CD14-positive monocyte (primary cell): Measurements from ENCODE around the gene USPL1. TPM values are rescaled to one million over a fixed set of nuclear protein-coding genes. Genes with fewer than 3 reads are reported as not detected.

Experiments used
- DNase-seq, 3 donors: peaks; one replicate each; pipeline ENCODE4 v3.0.0-alpha.2; 2011 to 2022
- H2AFZ ChIP-seq: 2 replicates; pipeline ENCODE4 v1.6.0; 2012; ENCODE audit warnings: mild to moderate bottlenecking, low read depth, low read length, inconsistent platforms; ENCODE audit not compliant: insufficient read depth, poor library complexity, severe bottlenecking
- H3K27ac ChIP-seq, 2 donors: 1 replicate in 1 of 2; 2 replicates in 1 of 2; pipeline ENCODE4 v1.5.1; 2012 to 2013; ENCODE audit warnings: low read length in 2 of 2, control low read depth in 1 of 2, inconsistent platforms in 1 of 2, low read depth in 1 of 2, mild to moderate bottlenecking in 1 of 2
- H3K27me3 ChIP-seq, 2 donors: one replicate each; pipeline versions ENCODE4 v1.6.0 to v1.6.1; 2011 to 2013; ENCODE audit warnings: low read length in 2 of 2; ENCODE audit not compliant: control insufficient read depth in 2 of 2, insufficient read depth in 2 of 2
- H3K36me3 ChIP-seq, 2 donors: replicated peaks in 1 of 2; 1 replicate in 1 of 2; 2 replicates in 1 of 2; pipeline versions ENCODE4 v1.5.1 to v1.6.1; 2012 to 2013; ENCODE audit warnings: low read length in 2 of 2, control low read depth in 1 of 2, inconsistent platforms in 1 of 2, mild to moderate bottlenecking in 1 of 2; ENCODE audit not compliant: insufficient read depth in 2 of 2, control insufficient read depth in 1 of 2
- H3K4me1 ChIP-seq, 2 donors: 1 replicate in 1 of 2; 2 replicates in 1 of 2; pipeline versions ENCODE4 v1.5.1 to v1.6.1; 2012 to 2013; ENCODE audit warnings: low read length in 2 of 2, control low read depth in 1 of 2, inconsistent platforms in 1 of 2, mild to moderate bottlenecking in 1 of 2, moderate library complexity in 1 of 2; ENCODE audit not compliant: insufficient read depth in 2 of 2, control insufficient read depth in 1 of 2
- H3K4me2 ChIP-seq: replicated peaks from 2 replicates; pipeline ENCODE3; 2012; ENCODE audit warnings: low read length, moderate library complexity, mild to moderate bottlenecking; ENCODE audit not compliant: poor library complexity, severe bottlenecking; ENCODE audit errors: extremely low read depth
- H3K4me3 ChIP-seq, 3 experiments: fragments of 200-600 bp in 1 of 3; sonication (generic) in 1 of 3; replicated peaks in 1 of 3; 1 replicate in 2 of 3; 2 replicates in 1 of 3; pipeline ENCODE4 v1.5.1; 2011 to 2013; ENCODE audit warnings: low read length in 3 of 3, mild to moderate bottlenecking in 3 of 3, control low read depth in 2 of 3, low read depth in 2 of 3, inconsistent platforms in 1 of 3, moderate library complexity in 1 of 3
- H3K79me2 ChIP-seq: 2 replicates; pipeline ENCODE4 v1.6.0; 2012; ENCODE audit warnings: mild to moderate bottlenecking, control low read depth, inconsistent platforms, low read length, moderate library complexity; ENCODE audit not compliant: insufficient read depth
- H3K9ac ChIP-seq: 2 replicates; pipeline ENCODE4 v1.6.0; 2017; ENCODE audit warnings: low read length, mild to moderate bottlenecking; ENCODE audit not compliant: insufficient read depth, poor library complexity, severe bottlenecking
- H3K9me3 ChIP-seq, 2 donors: replicated peaks in 1 of 2; 1 replicate in 1 of 2; 2 replicates in 1 of 2; pipeline versions ENCODE4 v1.5.1 to v1.6.1; 2012 to 2013; ENCODE audit warnings: low read length in 2 of 2, control low read depth in 1 of 2; ENCODE audit not compliant: control insufficient read depth in 1 of 2, insufficient read depth in 1 of 2
- H4K20me1 ChIP-seq: 2 replicates; pipeline ENCODE4 v1.6.0; 2012; ENCODE audit warnings: mild to moderate bottlenecking, low read length, control low read depth, moderate library complexity; ENCODE audit not compliant: insufficient read depth
- H3K27ac Mint-ChIP-seq, 7 donors: one replicate each; pipeline ENCODE4 v1.8.0; 2020; ENCODE audit warnings: mild to moderate bottlenecking in 7 of 7, mixed read lengths in 7 of 7, moderate library complexity in 6 of 7, inconsistent platforms in 2 of 7
- H3K27me3 Mint-ChIP-seq, 3 donors: one replicate each; pipeline ENCODE4 v1.8.0; 2021 to 2022; ENCODE audit warnings: low read depth in 3 of 3, mild to moderate bottlenecking in 3 of 3, mixed read lengths in 3 of 3, moderate library complexity in 3 of 3, inconsistent platforms in 1 of 3
- H3K36me3 Mint-ChIP-seq, 2 donors: one replicate each; pipeline ENCODE4 v1.8.0; 2020; ENCODE audit warnings: mixed read lengths in 2 of 2, inconsistent platforms in 1 of 2, mild to moderate bottlenecking in 1 of 2
- H3K4me1 Mint-ChIP-seq: one replicate; pipeline ENCODE4 v1.8.0; 2020; ENCODE audit warnings: mild to moderate bottlenecking, mixed read lengths
- H3K4me3 Mint-ChIP-seq, 2 donors: one replicate each; pipeline ENCODE4 v1.8.0; 2020; ENCODE audit warnings: mild to moderate bottlenecking in 2 of 2, mixed read lengths in 2 of 2, moderate library complexity in 1 of 2
- H3K9me3 Mint-ChIP-seq, 7 donors: one replicate each; pipeline ENCODE4 v1.8.0; 2020 to 2022; ENCODE audit warnings: mixed read lengths in 7 of 7, mild to moderate bottlenecking in 6 of 7, moderate library complexity in 6 of 7, inconsistent platforms in 2 of 7
- CTCF ChIP-seq: fragments of 200-600 bp; IDR thresholded peaks from one replicate; pipeline ENCODE4 v1.8.0; 2022; ENCODE audit warnings: antibody characterized with exemption, mild to moderate bottlenecking
- WGBS: methylation state at CpG from one replicate; pipeline ENCODE4 v1.1.5; 2013; ENCODE audit warnings: missing lambda C conversion rate; ENCODE audit not compliant: insufficient coverage; 5-methylcytosine and 5-hydroxymethylcytosine counted together
- intact Hi-C, 2 donors: fragments of 100-400 bp; cut with micrococcal nuclease; formaldehyde crosslinking; loops; one replicate each; pipeline versions ENCODE4 v1.15.0 to v1.15.1; 2023
- polyA plus RNA-seq, 3 donors: library from polyadenylated mRNA; depleted of rRNA in 1 of 3; unstranded in 2 of 3; stranded (reverse) in 1 of 3; fragments of 300-500 nt in 2 of 3; fragments of >200 nt in 1 of 3; fragmentation: Illumina TruSeq in 2 of 3; gene quantifications; 1 replicate in 2 of 3; 2 replicates in 1 of 3; pipeline ENCODE4 v1.2.3, GENCODE V29; 2012 to 2021

Gene USPL1
- polyA plus RNA-seq, 3 donors: 3.9 to 20.5 (median 5.5) TPM

- H3K79me2 ChIP-seq: no peaks in the 10 kb centered on the region
- Mint-ChIP-seq H3K27ac (no peak overlapping the region), H3K9me3 (no peaks in the 10 kb centered on the region), H3K4me3 (peak overlapping the region in 1 of 2 donors; percentile 30), H3K27me3 (peaks cover 13 to 19% (median 15%) of the 10 kb centered on the region in 3 donors), H3K4me1 (peaks cover 35% of the 10 kb centered on the region), H3K36me3 (peaks cover 0 to 2% of the 10 kb centered on the region in 2 donors)
- no peak for TF ChIP-seq CTCF
- H3K4me2 ChIP-seq: no peak overlapping the region
- H3K9ac ChIP-seq: no peak overlapping the region
- H3K4me1 ChIP-seq: peaks cover 23 to 30% of the 10 kb centered on the region in 2 donors
- H3K27me3 ChIP-seq: peaks cover 5% of the 10 kb centered on the region in 2 donors
- no peak overlapping the region for H2AFZ ChIP-seq
- H3K4me3 ChIP-seq: no peak overlapping the region
- H3K27ac ChIP-seq: no peak overlapping the region
- no peaks in the 10 kb centered on the region for H4K20me1 ChIP-seq
- intact Hi-C loops: no loop called here
- no peak for DNase-seq
- no peaks in the 10 kb centered on the region for H3K9me3 ChIP-seq
- H3K36me3 ChIP-seq: no peaks in the 10 kb centered on the region
- 100% methylated on average over 1 of the region's 4 CpGs for WGBS
These were observed 84.3 kb downstream of the USPL1 start for GRCh38 chr13:30702006-30702405.

GRCh38 chr13:30704596-30704995, 86.9 kb downstream of the USPL1 start:
- Histone ChIP-seq H3K27me3 (peaks cover 5% of the 10 kb centered on the region in 2 donors), H3K27ac (no peak overlapping the region), H3K9ac (no peak overlapping the region), H2AFZ (no peak overlapping the region), H3K4me1 (peaks cover 10 to 13% of the 10 kb centered on the region in 2 donors), H3K4me3 (no peak overlapping the region), H3K79me2 (no peaks in the 10 kb centered on the region), H3K4me2 (no peak overlapping the region), H3K36me3 (no peaks in the 10 kb centered on the region), H3K9me3 (no peaks in the 10 kb centered on the region), H4K20me1 (no peaks in the 10 kb centered on the region)
- H3K4me3 Mint-ChIP-seq: peak overlapping the region in 1 of 2 donors; percentile 53
- TF ChIP-seq CTCF: no peak
- no peak for DNase-seq
- H3K27me3 Mint-ChIP-seq: peaks cover 9 to 20% (median 11%) of the 10 kb centered on the region in 3 donors
- no peak overlapping the region for H3K27ac Mint-ChIP-seq
- peaks cover 0 to 2% of the 10 kb centered on the region in 2 donors for H3K36me3 Mint-ChIP-seq
- H3K9me3 Mint-ChIP-seq: no peaks in the 10 kb centered on the region
- WGBS: 88% methylated on average over 4 of the region's 6 CpGs
- peaks cover 19% of the 10 kb centered on the region for H3K4me1 Mint-ChIP-seq
- intact Hi-C loops: no loop called here
